ENCODE results near the gene ANKS1B.

- TF ChIP-seq GATA3 (IDR thresholded peaks at IDR 0.05; ENCODE audit: low read depth, low read length) (no peak), GATA2 (IDR thresholded peaks at IDR 0.05; ENCODE audit: low read depth, low read length) (no peak)
Observed at GRCh38 chr12:98788396-98788795, 1196.3 kb downstream of the ANKS1B start.

Measured in SH-SY5Y (cell line).